SK-N-SH treated with all-trans-retinoic acid at 6 μM for 48 hours (cell line): ENCODE results near the gene UGT1A9.

Experiments used
- ATAC-seq: fragments of 200-7000 bp; cut with Tn5 transposase; 3 replicates; pipeline ENCODE4 v1.9.1; 2020; ENCODE audit warnings: mild to moderate bottlenecking, moderate library complexity
- ARNTL ChIP-seq: fragments of 450-650 bp; formaldehyde crosslinking; IDR thresholded peaks from 2 replicates; pipeline ENCODE4 v1.5.0; 2020; ENCODE audit warnings: low read depth, mild to moderate bottlenecking, moderate library complexity, borderline replicate concordance
- BACH2 ChIP-seq: fragments of 250-450 bp; sonication (Bioruptor Pico); IDR thresholded peaks from 2 replicates; pipeline ENCODE4 v1.9.0; 2021; ENCODE audit warnings: mild to moderate bottlenecking, borderline replicate concordance
- CSDC2 ChIP-seq: fragments of 250-450 bp; sonication (Bioruptor Pico); IDR thresholded peaks from 2 replicates; pipeline ENCODE4 v1.5.0; 2020; ENCODE audit warnings: mild to moderate bottlenecking, moderate library complexity
- ESRRG ChIP-seq: fragments of 250-450 bp; sonication (Bioruptor Pico); IDR thresholded peaks from 2 replicates; pipeline ENCODE4 v1.6.1; 2021; ENCODE audit warnings: mild to moderate bottlenecking
- GLIS3 ChIP-seq: fragments of 250-450 bp; sonication (Bioruptor Pico); IDR thresholded peaks from 2 replicates; pipeline ENCODE4 v1.5.0; 2020; ENCODE audit warnings: mild to moderate bottlenecking, moderate library complexity
- ISL1 ChIP-seq: fragments of 250-450 bp; sonication (Bioruptor Pico); IDR thresholded peaks from 2 replicates; pipeline ENCODE4 v2.1.2; 2022; ENCODE audit warnings: mild to moderate bottlenecking, moderate library complexity
- OSR1 ChIP-seq: fragments of 250-450 bp; sonication (Bioruptor Pico); IDR thresholded peaks from 2 replicates; pipeline ENCODE4 v1.8.0; 2022; ENCODE audit warnings: moderate library complexity, mild to moderate bottlenecking, inconsistent platforms
- PPARA ChIP-seq: fragments of 250-450 bp; sonication (Bioruptor Pico); IDR thresholded peaks from 2 replicates; pipeline ENCODE4 v1.5.0; 2020; ENCODE audit warnings: mild to moderate bottlenecking, borderline replicate concordance
- RARB ChIP-seq: fragments of 250-450 bp; sonication (Bioruptor Pico); IDR thresholded peaks from 2 replicates; pipeline ENCODE4 v1.8.0; 2021; ENCODE audit warnings: mild to moderate bottlenecking, moderate library complexity
- TCF4 ChIP-seq: fragments of 250-450 bp; sonication (Bioruptor Pico); IDR thresholded peaks from 2 replicates; pipeline ENCODE4 v1.8.0; 2021; ENCODE audit warnings: mild to moderate bottlenecking, moderate library complexity, borderline replicate concordance
- TOX ChIP-seq: fragments of 250-450 bp; sonication (Bioruptor Pico); IDR thresholded peaks from 2 replicates; pipeline ENCODE4 v1.8.0; 2021; ENCODE audit warnings: mild to moderate bottlenecking, moderate library complexity, borderline replicate concordance
- ZC3H10 ChIP-seq: fragments of 250-450 bp; sonication (Bioruptor Pico); IDR thresholded peaks from 2 replicates; pipeline ENCODE4 v1.5.1; 2021; ENCODE audit warnings: mild to moderate bottlenecking, moderate library complexity
- ZNF565 ChIP-seq: fragments of 450-650 bp; formaldehyde crosslinking; conservative IDR thresholded peaks from 2 replicates; pipeline ENCODE4 v1.5.0; 2020; ENCODE audit warnings: low read depth, mild to moderate bottlenecking, moderate library complexity
- ZNF70 ChIP-seq: fragments of 450-650 bp; formaldehyde crosslinking; IDR thresholded peaks from 2 replicates; pipeline ENCODE4 v1.5.0; 2020; ENCODE audit warnings: mild to moderate bottlenecking, moderate library complexity
- ZNF8 ChIP-seq: fragments of 450-650 bp; formaldehyde crosslinking; IDR thresholded peaks from 2 replicates; pipeline ENCODE4 v1.5.0; 2020; ENCODE audit warnings: mild to moderate bottlenecking, moderate library complexity
- TF ChIP-seq, protein P1 (sequence below): fragments of 250-450 bp; sonication (Bioruptor Pico); IDR thresholded peaks from 2 replicates; pipeline ENCODE4 v1.5.0; 2020; ENCODE audit warnings: mild to moderate bottlenecking, moderate library complexity
- TF ChIP-seq, protein P2 (sequence below): fragments of 250-450 bp; sonication (Bioruptor Pico); IDR thresholded peaks from 2 replicates; pipeline ENCODE4 v1.5.1; 2021; ENCODE audit warnings: mild to moderate bottlenecking, moderate library complexity
- TF ChIP-seq, protein P3 (sequence below): fragments of 250-450 bp; sonication (Bioruptor Pico); IDR thresholded peaks from 2 replicates; pipeline ENCODE4 v1.8.0; 2020; ENCODE audit warnings: mild to moderate bottlenecking, moderate library complexity, borderline replicate concordance
- TF ChIP-seq, protein P4 (sequence below): fragments of 250-450 bp; sonication (Bioruptor Pico); IDR thresholded peaks from 2 replicates; pipeline ENCODE4 v1.5.1; 2020; ENCODE audit warnings: low read depth, mild to moderate bottlenecking, moderate library complexity
- TF ChIP-seq, protein P5 (sequence below): fragments of 250-450 bp; sonication (Bioruptor Pico); IDR thresholded peaks from 2 replicates; pipeline ENCODE4 v1.8.0; 2021; ENCODE audit warnings: low read depth, mild to moderate bottlenecking, moderate library complexity, borderline replicate concordance

The UGT1A9 gene

DNA sequence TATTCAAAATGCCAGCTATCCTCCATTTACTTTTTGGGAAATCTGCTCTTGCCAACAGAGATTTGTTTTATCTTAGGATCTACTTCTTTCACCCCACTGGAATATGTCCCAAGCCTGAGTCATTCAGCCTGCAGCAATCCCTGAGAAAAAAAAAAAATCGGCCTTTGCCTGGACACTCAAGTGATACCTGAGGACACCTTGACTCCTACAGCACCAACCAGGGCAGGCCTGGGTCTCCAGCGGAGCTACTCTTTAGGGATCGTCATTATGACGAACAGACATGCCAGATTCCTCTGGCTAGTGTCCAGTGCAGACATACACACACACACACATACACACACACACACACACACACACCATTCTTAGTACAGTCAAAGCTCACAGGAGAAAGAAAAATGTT, 18.7 kb downstream of the UGT1A9 start (continued):
- TF ChIP-seq, protein P1, sequence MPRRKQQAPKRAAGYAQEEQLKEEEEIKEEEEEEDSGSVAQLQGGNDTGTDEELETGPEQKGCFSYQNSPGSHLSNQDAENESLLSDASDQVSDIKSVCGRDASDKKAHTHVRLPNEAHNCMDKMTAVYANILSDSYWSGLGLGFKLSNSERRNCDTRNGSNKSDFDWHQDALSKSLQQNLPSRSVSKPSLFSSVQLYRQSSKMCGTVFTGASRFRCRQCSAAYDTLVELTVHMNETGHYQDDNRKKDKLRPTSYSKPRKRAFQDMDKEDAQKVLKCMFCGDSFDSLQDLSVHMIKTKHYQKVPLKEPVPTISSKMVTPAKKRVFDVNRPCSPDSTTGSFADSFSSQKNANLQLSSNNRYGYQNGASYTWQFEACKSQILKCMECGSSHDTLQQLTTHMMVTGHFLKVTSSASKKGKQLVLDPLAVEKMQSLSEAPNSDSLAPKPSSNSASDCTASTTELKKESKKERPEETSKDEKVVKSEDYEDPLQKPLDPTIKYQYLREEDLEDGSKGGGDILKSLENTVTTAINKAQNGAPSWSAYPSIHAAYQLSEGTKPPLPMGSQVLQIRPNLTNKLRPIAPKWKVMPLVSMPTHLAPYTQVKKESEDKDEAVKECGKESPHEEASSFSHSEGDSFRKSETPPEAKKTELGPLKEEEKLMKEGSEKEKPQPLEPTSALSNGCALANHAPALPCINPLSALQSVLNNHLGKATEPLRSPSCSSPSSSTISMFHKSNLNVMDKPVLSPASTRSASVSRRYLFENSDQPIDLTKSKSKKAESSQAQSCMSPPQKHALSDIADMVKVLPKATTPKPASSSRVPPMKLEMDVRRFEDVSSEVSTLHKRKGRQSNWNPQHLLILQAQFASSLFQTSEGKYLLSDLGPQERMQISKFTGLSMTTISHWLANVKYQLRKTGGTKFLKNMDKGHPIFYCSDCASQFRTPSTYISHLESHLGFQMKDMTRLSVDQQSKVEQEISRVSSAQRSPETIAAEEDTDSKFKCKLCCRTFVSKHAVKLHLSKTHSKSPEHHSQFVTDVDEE (CRISPR knock-in tag) = no peak
- TF ChIP-seq GLIS3 (CRISPR knock-in tag) (no peak), ZNF565 (CRISPR knock-in tag) (no peak), ZNF8 (no peak), RARB (CRISPR knock-in tag) (no peak), BACH2 (CRISPR knock-in tag) (no peak), TOX (CRISPR knock-in tag) (no peak), ZNF70 (CRISPR knock-in tag) (no peak), ISL1 (CRISPR knock-in tag) (no peak), ARNTL (CRISPR knock-in tag) (no peak), TCF4 (CRISPR knock-in tag) (no peak)
- TF ChIP-seq, protein P2, sequence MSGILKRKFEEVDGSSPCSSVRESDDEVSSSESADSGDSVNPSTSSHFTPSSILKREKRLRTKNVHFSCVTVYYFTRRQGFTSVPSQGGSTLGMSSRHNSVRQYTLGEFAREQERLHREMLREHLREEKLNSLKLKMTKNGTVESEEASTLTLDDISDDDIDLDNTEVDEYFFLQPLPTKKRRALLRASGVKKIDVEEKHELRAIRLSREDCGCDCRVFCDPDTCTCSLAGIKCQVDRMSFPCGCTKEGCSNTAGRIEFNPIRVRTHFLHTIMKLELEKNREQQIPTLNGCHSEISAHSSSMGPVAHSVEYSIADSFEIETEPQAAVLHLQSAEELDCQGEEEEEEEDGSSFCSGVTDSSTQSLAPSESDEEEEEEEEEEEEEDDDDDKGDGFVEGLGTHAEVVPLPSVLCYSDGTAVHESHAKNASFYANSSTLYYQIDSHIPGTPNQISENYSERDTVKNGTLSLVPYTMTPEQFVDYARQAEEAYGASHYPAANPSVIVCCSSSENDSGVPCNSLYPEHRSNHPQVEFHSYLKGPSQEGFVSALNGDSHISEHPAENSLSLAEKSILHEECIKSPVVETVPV = no peak

DNA sequence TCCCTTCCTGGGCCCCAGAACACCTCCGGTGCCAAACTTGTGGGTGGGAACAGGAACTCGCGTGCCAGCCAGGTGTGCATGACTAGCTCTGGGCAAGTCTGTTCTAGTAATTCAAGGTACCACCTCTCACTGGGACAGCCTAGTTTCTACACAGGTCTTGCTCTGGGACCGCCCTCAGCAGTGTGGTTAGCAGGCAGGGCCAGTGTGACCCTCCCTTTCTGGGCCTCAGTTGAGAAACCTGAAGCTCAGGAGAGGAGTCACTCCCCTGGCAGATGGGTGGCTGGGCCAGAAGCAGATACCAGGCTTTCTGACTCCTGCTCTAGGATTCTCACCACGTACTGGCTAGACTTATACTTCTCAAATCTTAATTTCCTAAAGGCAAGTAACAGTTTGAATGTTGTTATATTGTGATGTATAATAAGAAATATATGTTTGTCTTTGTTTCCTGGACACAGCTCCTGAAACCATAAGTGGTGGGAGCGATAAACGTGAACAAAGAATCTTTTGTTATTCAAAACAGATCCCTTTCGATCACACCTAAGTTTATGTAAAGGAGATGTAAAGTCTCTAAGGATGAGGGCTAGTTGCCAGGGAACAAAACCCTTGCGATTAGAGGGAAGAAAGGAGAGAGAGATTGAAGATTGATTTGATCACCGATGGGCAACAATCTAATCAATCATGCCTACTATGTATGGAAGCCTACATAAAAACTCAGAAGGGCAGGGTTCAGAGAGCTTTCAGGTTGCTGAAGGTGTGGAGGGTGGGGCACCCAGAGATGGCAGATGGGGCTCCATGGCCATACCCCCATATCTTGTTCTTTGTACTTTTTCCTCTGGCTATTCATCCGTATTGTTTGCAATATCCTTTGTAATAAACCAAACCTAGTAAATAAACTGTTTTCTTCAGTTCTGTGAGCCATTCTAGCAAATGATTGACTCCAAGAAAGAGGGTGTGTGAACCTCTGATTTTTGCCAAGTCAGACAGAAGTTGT, 20.0 kb downstream of the UGT1A9 start:
- ATAC-seq = no peak
- no peak for TF ChIP-seq OSR1 (CRISPR knock-in tag)
- TF ChIP-seq ZC3H10 (CRISPR knock-in tag) = no peak
- TF ChIP-seq, protein P2 = no peak
- no peak for TF ChIP-seq TCF4 (CRISPR knock-in tag)
- TF ChIP-seq, protein P3, sequence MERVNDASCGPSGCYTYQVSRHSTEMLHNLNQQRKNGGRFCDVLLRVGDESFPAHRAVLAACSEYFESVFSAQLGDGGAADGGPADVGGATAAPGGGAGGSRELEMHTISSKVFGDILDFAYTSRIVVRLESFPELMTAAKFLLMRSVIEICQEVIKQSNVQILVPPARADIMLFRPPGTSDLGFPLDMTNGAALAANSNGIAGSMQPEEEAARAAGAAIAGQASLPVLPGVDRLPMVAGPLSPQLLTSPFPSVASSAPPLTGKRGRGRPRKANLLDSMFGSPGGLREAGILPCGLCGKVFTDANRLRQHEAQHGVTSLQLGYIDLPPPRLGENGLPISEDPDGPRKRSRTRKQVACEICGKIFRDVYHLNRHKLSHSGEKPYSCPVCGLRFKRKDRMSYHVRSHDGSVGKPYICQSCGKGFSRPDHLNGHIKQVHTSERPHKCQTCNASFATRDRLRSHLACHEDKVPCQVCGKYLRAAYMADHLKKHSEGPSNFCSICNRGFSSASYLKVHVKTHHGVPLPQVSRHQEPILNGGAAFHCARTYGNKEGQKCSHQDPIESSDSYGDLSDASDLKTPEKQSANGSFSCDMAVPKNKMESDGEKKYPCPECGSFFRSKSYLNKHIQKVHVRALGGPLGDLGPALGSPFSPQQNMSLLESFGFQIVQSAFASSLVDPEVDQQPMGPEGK = no peak
- no peak for TF ChIP-seq ZNF8
- no peak for TF ChIP-seq CSDC2 (CRISPR knock-in tag)
- no peak for TF ChIP-seq ESRRG (CRISPR knock-in tag)
- TF ChIP-seq TOX (CRISPR knock-in tag) = no peak
- TF ChIP-seq RARB (CRISPR knock-in tag) = no peak
- TF ChIP-seq, protein P4, sequence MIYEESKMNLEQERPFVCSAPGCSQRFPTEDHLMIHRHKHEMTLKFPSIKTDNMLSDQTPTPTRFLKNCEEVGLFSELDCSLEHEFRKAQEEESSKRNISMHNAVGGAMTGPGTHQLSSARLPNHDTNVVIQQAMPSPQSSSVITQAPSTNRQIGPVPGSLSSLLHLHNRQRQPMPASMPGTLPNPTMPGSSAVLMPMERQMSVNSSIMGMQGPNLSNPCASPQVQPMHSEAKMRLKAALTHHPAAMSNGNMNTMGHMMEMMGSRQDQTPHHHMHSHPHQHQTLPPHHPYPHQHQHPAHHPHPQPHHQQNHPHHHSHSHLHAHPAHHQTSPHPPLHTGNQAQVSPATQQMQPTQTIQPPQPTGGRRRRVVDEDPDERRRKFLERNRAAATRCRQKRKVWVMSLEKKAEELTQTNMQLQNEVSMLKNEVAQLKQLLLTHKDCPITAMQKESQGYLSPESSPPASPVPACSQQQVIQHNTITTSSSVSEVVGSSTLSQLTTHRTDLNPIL (CRISPR knock-in tag) = no peak
- no peak for TF ChIP-seq PPARA (CRISPR knock-in tag)

DNA sequence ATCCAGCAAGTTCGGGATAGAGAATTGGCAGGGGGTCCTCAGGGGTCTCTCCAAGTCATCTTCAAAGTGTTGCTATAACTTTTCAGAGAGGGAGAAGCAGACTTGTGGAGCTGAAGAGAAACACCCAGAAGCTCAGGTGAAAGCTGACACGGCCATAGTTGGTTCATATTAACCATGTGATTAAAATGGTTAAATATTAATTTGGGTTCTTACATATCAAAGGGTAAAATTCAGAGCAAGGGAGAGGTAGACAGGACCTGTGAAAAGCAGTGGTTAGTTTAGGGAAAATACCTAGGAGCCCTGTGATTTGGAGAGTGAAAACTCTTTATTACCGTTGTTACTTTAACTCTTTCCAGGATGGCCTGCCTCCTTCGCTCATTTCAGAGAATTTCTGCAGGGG, 20.9 kb downstream of the UGT1A9 start, which contains the start of gene UGT1A6:
Gene UGT1A6, plus strand, starts transcription at position 243 of the 400 bp plus-strand sequence. Its CDS starts 115 bp downstream, at position 358.
- no peak for ATAC-seq
- TF ChIP-seq, protein P5, sequence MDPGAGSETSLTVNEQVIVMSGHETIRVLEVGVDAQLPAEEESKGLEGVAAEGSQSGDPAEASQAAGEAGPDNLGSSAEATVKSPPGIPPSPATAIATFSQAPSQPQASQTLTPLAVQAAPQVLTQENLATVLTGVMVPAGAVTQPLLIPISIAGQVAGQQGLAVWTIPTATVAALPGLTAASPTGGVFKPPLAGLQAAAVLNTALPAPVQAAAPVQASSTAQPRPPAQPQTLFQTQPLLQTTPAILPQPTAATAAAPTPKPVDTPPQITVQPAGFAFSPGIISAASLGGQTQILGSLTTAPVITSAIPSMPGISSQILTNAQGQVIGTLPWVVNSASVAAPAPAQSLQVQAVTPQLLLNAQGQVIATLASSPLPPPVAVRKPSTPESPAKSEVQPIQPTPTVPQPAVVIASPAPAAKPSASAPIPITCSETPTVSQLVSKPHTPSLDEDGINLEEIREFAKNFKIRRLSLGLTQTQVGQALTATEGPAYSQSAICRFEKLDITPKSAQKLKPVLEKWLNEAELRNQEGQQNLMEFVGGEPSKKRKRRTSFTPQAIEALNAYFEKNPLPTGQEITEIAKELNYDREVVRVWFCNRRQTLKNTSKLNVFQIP (CRISPR knock-in tag) = no peak
- TF ChIP-seq, protein P3 = no peak
- TF ChIP-seq ESRRG (CRISPR knock-in tag) (no peak), CSDC2 (CRISPR knock-in tag) (no peak), RARB (CRISPR knock-in tag) (no peak), ISL1 (CRISPR knock-in tag) (no peak)
- TF ChIP-seq, protein P2 = no peak
